Chondrocyte (in vitro differentiated cells): ENCODE data around the gene DEFB113. TPM values are rescaled to one million over a fixed set of nuclear protein-coding genes. Genes with fewer than 3 reads are reported as not detected.

Experiments used
- DNase-seq: peaks from one replicate; pipeline ENCODE4 v3.0.0; 2021; ENCODE audit warnings: mixed read lengths, low spot score
- H3K27ac Mint-ChIP-seq: one replicate; pipeline ENCODE4 v1.8.0; 2021; ENCODE audit warnings: mild to moderate bottlenecking, moderate library complexity, mixed read lengths; ENCODE audit not compliant: unreplicated experiment
- H3K27me3 Mint-ChIP-seq: 2 replicates; pipeline ENCODE4 v1.8.0; 2021; ENCODE audit warnings: low read depth, mixed read lengths
- H3K36me3 Mint-ChIP-seq: 2 replicates; pipeline ENCODE4 v1.8.0; 2021; ENCODE audit warnings: low read depth, mixed read lengths
- H3K4me1 Mint-ChIP-seq: 2 replicates; pipeline ENCODE4 v1.8.0; 2021; ENCODE audit warnings: low read depth, mild to moderate bottlenecking, mixed read lengths
- H3K4me3 Mint-ChIP-seq: one replicate; pipeline ENCODE4 v1.8.0; 2021; ENCODE audit warnings: mild to moderate bottlenecking, moderate library complexity, mixed read lengths; ENCODE audit not compliant: unreplicated experiment
- H3K9me3 Mint-ChIP-seq: 2 replicates; pipeline ENCODE4 v1.8.0; 2021; ENCODE audit warnings: low read depth, mixed read lengths
- total RNA-seq: library from RNA; stranded (reverse); gene quantifications from 3 replicates; pipeline ENCODE4 v1.2.1, GENCODE V29; 2021
- TF ChIP-seq, protein P1 (sequence below): fragments of 200-600 bp; sonication (generic); IDR thresholded peaks from 2 replicates; pipeline ENCODE4 v1.5.0; 2021; ENCODE audit warnings: antibody characterized with exemption, mild to moderate bottlenecking, moderate library complexity

DEFB113 gene
- total RNA-seq, 1 donor from 2014 or later = not detected

DNA sequence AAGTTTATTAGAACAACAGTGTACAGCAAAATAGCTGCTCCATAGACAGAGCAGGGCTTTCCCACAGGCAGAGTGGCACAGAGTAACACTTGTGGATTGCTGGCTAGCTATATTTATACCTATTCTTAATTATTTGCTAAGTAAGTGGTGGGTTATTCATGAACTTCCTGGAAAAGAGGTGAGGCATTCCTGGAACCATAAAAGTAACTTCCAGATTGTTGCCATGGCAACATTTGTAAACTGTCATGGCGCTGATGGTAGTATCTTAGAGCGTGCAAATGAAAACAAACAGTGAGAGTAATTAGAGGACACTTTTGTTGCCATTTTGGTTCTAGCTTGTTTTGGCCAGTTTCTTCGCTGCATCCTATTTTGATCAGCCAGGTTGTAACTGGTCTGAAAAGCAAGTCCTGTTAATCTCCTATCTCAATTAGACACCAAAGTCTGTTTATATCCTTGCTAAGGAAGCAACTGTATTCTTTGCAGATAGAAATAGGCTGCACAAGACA lies 29.4 kb downstream of the DEFB113 start:
- Mint-ChIP-seq H3K4me3 (no peak overlapping the region), H3K9me3 (peaks cover 4% of the 10 kb centered on the region), H3K27ac (no peak overlapping the region), H3K27me3 (peaks cover 9% of the 10 kb centered on the region), H3K36me3 (no peaks in the 10 kb centered on the region), H3K4me1 (no peaks in the 10 kb centered on the region)
- no peak for DNase-seq
- TF ChIP-seq, protein P1, sequence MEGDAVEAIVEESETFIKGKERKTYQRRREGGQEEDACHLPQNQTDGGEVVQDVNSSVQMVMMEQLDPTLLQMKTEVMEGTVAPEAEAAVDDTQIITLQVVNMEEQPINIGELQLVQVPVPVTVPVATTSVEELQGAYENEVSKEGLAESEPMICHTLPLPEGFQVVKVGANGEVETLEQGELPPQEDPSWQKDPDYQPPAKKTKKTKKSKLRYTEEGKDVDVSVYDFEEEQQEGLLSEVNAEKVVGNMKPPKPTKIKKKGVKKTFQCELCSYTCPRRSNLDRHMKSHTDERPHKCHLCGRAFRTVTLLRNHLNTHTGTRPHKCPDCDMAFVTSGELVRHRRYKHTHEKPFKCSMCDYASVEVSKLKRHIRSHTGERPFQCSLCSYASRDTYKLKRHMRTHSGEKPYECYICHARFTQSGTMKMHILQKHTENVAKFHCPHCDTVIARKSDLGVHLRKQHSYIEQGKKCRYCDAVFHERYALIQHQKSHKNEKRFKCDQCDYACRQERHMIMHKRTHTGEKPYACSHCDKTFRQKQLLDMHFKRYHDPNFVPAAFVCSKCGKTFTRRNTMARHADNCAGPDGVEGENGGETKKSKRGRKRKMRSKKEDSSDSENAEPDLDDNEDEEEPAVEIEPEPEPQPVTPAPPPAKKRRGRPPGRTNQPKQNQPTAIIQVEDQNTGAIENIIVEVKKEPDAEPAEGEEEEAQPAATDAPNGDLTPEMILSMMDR = no peak

DNA sequence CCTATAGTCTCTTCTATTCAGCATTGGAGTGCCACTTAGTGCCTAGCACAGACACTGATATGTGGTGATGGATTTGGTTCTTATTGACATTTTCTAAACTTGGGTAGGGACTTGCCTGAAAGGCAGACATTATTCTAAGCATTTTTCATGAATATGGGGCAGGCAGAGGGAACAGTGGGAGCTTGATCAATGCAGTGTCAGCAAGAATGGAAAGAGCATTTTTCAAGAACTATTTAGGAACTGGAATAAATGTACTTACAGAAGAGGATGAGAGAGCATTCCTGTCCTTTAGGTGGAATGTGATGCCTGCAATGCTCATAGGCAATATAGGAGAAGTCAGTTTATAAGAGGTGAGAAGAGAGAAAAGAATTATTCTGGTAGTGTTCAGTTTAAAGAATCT lies 31.6 kb downstream of the DEFB113 start:
- DNase-seq = no peak
- Mint-ChIP-seq H3K27me3 (peaks cover 9% of the 10 kb centered on the region), H3K36me3 (no peaks in the 10 kb centered on the region), H3K27ac (no peak overlapping the region), H3K4me3 (no peak overlapping the region), H3K4me1 (no peaks in the 10 kb centered on the region), H3K9me3 (no peaks in the 10 kb centered on the region)
- TF ChIP-seq, protein P1 = no peak

DNA sequence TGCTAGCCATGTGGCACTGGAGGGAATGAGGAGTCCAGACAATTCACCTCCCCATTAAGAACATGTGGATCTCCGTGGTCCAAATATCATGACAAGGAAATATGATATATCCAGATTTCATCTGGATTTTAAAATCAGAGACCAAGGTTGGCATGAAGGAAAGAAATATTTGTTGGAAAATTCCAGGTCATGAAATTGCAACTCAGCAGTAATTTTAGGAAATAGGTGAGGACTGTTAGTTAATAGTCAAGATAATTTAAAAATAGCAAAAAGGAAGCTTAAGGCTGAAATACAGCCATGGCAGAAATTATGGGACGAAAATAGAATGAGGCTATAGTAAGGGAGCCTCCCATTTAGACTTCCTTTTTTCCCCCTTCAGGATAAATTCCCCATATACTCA lies 32.4 kb downstream of the DEFB113 start:
- Mint-ChIP-seq H3K36me3 (no peaks in the 10 kb centered on the region), H3K27ac (no peak overlapping the region), H3K27me3 (peaks cover 10% of the 10 kb centered on the region), H3K9me3 (no peaks in the 10 kb centered on the region), H3K4me3 (no peak overlapping the region), H3K4me1 (no peaks in the 10 kb centered on the region)
- no peak for DNase-seq
- TF ChIP-seq, protein P1 = no peak

DNA sequence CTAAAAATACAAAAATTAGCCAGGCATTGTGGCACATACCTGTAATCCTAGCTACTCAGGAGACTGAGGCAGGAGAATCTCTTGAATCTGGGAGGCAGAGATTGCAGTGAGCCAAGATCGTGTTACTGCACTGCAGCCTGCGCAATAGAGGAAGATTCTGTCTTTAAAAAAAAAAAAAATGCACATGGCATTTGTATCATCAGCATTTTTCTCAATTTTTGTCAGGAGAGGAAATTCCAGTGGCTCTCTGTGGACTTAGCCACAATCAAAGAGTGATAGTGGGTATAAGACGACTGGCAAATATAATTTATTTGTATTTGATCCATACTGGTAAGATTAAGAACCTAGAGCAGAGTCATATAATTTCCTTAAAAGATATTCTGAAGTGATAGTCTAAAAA lies 34.0 kb downstream of the DEFB113 start:
- DNase-seq = no peak
- no peak overlapping the region for H3K27ac Mint-ChIP-seq

DNA sequence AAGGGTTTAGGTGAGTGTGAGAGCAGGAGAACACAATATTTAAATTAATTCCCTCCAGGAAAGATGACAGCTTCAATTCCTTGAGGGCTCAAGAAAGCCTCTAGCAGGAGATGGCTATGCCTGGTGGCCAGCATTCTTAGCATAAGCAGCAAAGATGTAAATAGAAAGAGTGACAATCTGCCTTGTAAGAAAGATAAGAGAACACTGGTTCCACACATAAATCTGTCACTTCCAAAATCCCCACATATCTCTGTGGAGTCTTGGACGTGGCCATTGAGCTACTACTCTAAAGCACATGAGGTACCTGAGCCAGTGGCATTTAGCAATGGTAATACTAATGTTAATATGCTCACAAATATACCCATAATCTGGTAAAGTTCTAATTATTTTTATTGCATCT lies 34.7 kb downstream of the DEFB113 start:
- H3K4me3 Mint-ChIP-seq = no peak overlapping the region
- H3K4me1 Mint-ChIP-seq = no peaks in the 10 kb centered on the region

More for the DNA sequence above, 34.0 kb downstream of the DEFB113 start:
- H3K27me3 Mint-ChIP-seq = peaks cover 12% of the 10 kb centered on the region
- no peak overlapping the region for H3K4me3 Mint-ChIP-seq
- H3K9me3 Mint-ChIP-seq = no peaks in the 10 kb centered on the region
- TF ChIP-seq, protein P1 = no peak
- H3K4me1 Mint-ChIP-seq = no peaks in the 10 kb centered on the region
- no peaks in the 10 kb centered on the region for H3K36me3 Mint-ChIP-seq

More for the DNA sequence above, 34.7 kb downstream of the DEFB113 start:
- H3K36me3 Mint-ChIP-seq = no peaks in the 10 kb centered on the region
- H3K27ac Mint-ChIP-seq = no peak overlapping the region
- peaks cover 18% of the 10 kb centered on the region for H3K27me3 Mint-ChIP-seq
- H3K9me3 Mint-ChIP-seq = no peaks in the 10 kb centered on the region
- DNase-seq = no peak
- TF ChIP-seq, protein P1 = no peak
